T-helper 1 cell (primary cell): Measurements from ENCODE around the gene NENF.

Source experiments
- DNase-seq, 5 donors: peaks; one replicate each; pipeline ENCODE4 v3.0.0-alpha.2; 2012 to 2020

The NENF gene

GRCh38 chr1:212482006-212482636 is 49.4 kb downstream of the NENF start:
- DNase-seq: no peak

- no peak for DNase-seq
Measured at GRCh38 chr1:212482637-212483441, 50.1 kb downstream of the NENF start.

- no peak for DNase-seq
Measured at GRCh38 chr1:212484701-212485570, 52.2 kb downstream of the NENF start.

GRCh38 chr1:212485571-212485912 is 52.8 kb downstream of the NENF start:
- no peak for DNase-seq

- no peak for DNase-seq
Measured at GRCh38 chr1:212485913-212486618, 53.3 kb downstream of the NENF start.

- DNase-seq: no peak
Measured at GRCh38 chr1:212486619-212486975, 53.9 kb downstream of the NENF start.

- no peak for DNase-seq
Measured at GRCh38 chr1:212487286-212487685, 54.6 kb downstream of the NENF start.

- DNase-seq: no peak
Measured at GRCh38 chr1:212487774-212488435, 55.2 kb downstream of the NENF start.

GRCh38 chr1:212488436-212489283 is 55.9 kb downstream of the NENF start:
- DNase-seq: peak in 1 of 5 donors; percentile 61

- DNase-seq: no peak
Measured at GRCh38 chr1:212489284-212489859, 56.7 kb downstream of the NENF start.

- DNase-seq: no peak
Measured at GRCh38 chr1:212490276-212490675, 57.6 kb downstream of the NENF start.

GRCh38 chr1:212491454-212491853 is 58.7 kb downstream of the NENF start:
- DNase-seq: no peak
